Stomach (tissue), 9 donors: ENCODE results near the gene ITPR1. TPM values are rescaled to one million over a fixed set of nuclear protein-coding genes. Genes with fewer than 3 reads are reported as not detected.

Experiments used
- DNase-seq, 2 donors: peaks; one replicate each; pipeline versions ENCODE4 v3.0.0 to v3.0.0-alpha.2; 2013 to 2019
- H3K27ac ChIP-seq, 5 donors: fragments of 200-600 bp in 4 of 5; sonication (generic) in 4 of 5; one replicate each; pipeline ENCODE4 v1.5.1; 2013 to 2019; ENCODE audit warnings: mild to moderate bottlenecking in 1 of 5, moderate library complexity in 1 of 5
- H3K27me3 ChIP-seq, 3 donors: fragments of 200-600 bp; sonication (generic); one replicate each; pipeline ENCODE4 v1.5.1; 2017 to 2019; ENCODE audit warnings: mixed run types in 1 of 3
- H3K36me3 ChIP-seq, 4 donors: fragments of 200-600 bp; sonication (generic); 1 replicate in 3 of 4; 2 replicates in 1 of 4; pipeline ENCODE4 v1.5.1; 2016 to 2019
- H3K4me1 ChIP-seq, 4 donors: fragments of 200-600 bp; sonication (generic); one replicate each; pipeline ENCODE4 v1.5.1; 2016 to 2019
- H3K4me3 ChIP-seq, 4 donors: fragments of 200-600 bp; sonication (generic) in 3 of 4; one replicate each; pipeline ENCODE4 v1.5.1; 2016 to 2019; ENCODE audit warnings: mild to moderate bottlenecking in 1 of 4
- H3K9me3 ChIP-seq, 4 donors: fragments of 200-600 bp; sonication (generic); one replicate each; pipeline ENCODE4 v1.5.1; 2016 to 2019
- EP300 ChIP-seq: sonication (generic); formaldehyde crosslinking; IDR thresholded peaks from one replicate; pipeline ENCODE4 v1.6.1; 2017; ENCODE audit warnings: antibody characterized with exemption
- POLR2A ChIP-seq, 4 donors: fragments of 450-650 bp; IDR thresholded peaks; one replicate each; pipeline ENCODE4 v1.6.1; 2016; ENCODE audit warnings: antibody characterized with exemption in 4 of 4, control low read depth in 2 of 4, mild to moderate bottlenecking in 1 of 4, moderate library complexity in 1 of 4
- POLR2AphosphoS5 ChIP-seq, 3 donors: sonication (generic); formaldehyde crosslinking; IDR thresholded peaks; one replicate each; pipeline ENCODE4 v1.6.1; 2016; ENCODE audit warnings: antibody characterized with exemption in 3 of 3
- WGBS, 5 donors: extraction: QIAGEN DNeasy Blood & Tissue Kit in 3 of 5; methylation state at CpG; one replicate each; pipeline versions ENCODE4 v1.1.5 to v1.1.7; 2013 to 2018; 5-methylcytosine and 5-hydroxymethylcytosine counted together
- intact Hi-C: fragments of 100-400 bp; cut with DNase I; formaldehyde crosslinking; loops from one replicate; pipeline ENCODE4 v1.15.1; 2023; ENCODE audit warnings: low total_unique reads
- polyA plus RNA-seq, 3 donors: library from polyadenylated mRNA; stranded (reverse); fragments of 200-250 nt; gene quantifications; one replicate each; pipeline ENCODE4 v1.2.3, GENCODE V29; 2013
- total RNA-seq, 5 donors: library from RNA; depleted of rRNA; stranded (reverse); fragments of >200 nt; gene quantifications; one replicate each; pipeline versions ENCODE4 v1.1.0 to v1.2.3, GENCODE V29; 2014 to 2016
- TF ChIP-seq, protein P1 (sequence below), 7 experiments: fragments of 450-650 bp in 4 of 7; fragments of 200-600 bp in 3 of 7; sonication (generic) in 3 of 7; IDR thresholded peaks; one replicate each; pipeline ENCODE4 v1.5.1; 2016 to 2019; ENCODE audit warnings: antibody characterized with exemption in 7 of 7, control low read depth in 2 of 7, mild to moderate bottlenecking in 1 of 7
- donor health status: healthy with polysubstance abuse.
- donor health status: Bipolar disorder and iron deficiency.
- donor health status: healthy.

The ITPR1 gene
- total and polyA plus RNA-seq, 8 donors: 6.6 to 192 (median 32.9) TPM

DNA sequence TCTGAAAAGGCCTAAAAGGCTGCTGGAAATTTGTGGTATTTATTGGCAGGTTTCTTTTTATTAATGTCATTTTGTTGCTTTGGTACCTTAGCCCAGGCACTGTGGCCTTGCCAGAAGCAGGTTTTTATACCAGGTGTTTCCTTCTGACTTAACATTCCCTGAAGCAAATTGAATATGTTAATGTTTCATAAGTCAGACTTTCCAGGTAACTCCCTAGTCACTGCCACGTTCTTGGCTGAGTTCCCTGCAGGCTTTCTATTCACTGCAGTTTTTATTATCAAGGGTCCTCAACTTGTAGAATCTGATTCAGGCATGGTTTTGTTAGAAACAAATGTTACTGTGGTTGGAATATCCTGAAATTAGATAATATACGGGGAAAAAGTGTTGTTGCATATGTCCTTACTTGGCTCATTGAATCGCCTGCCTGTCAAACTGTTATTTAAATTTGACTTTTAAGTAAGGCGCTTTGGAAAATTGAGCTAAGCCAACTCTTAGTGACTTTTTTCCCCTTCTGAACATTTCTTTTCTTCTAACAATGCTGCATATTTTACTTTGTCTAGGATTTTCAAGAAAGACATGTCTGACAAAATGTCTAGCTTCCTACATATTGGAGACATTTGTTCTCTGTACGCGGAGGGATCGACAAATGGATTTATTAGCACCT is 22.9 kb downstream of the ITPR1 start:
- peak overlapping the region in 2 of 5 donors; percentile 7 for H3K27ac ChIP-seq
- TF ChIP-seq EP300 (no peak), POLR2AphosphoS5 (IDR thresholded peaks at IDR 0.05) (no peak), POLR2A (IDR thresholded peaks at IDR 0.05) (no peak)
- TF ChIP-seq, protein P1, sequence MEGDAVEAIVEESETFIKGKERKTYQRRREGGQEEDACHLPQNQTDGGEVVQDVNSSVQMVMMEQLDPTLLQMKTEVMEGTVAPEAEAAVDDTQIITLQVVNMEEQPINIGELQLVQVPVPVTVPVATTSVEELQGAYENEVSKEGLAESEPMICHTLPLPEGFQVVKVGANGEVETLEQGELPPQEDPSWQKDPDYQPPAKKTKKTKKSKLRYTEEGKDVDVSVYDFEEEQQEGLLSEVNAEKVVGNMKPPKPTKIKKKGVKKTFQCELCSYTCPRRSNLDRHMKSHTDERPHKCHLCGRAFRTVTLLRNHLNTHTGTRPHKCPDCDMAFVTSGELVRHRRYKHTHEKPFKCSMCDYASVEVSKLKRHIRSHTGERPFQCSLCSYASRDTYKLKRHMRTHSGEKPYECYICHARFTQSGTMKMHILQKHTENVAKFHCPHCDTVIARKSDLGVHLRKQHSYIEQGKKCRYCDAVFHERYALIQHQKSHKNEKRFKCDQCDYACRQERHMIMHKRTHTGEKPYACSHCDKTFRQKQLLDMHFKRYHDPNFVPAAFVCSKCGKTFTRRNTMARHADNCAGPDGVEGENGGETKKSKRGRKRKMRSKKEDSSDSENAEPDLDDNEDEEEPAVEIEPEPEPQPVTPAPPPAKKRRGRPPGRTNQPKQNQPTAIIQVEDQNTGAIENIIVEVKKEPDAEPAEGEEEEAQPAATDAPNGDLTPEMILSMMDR (IDR thresholded peaks at IDR 0.05): no peak
- no peaks in the 10 kb centered on the region for H3K27me3 ChIP-seq
- WGBS, 5 donors: 67 to 75% (median 73%) methylated on average over 7 of the region's 7 CpGs
- intact Hi-C loops: no loop called here
- peaks cover 0 to 9% (median 0%) of the 10 kb centered on the region in 4 donors for H3K36me3 ChIP-seq
- H3K9me3 ChIP-seq: no peaks in the 10 kb centered on the region
- H3K4me1 ChIP-seq: peaks cover 0 to 78% (median 43%) of the 10 kb centered on the region in 4 donors
- DNase-seq: peak in 1 of 2 donors; percentile 44
- no peak overlapping the region for H3K4me3 ChIP-seq

DNA sequence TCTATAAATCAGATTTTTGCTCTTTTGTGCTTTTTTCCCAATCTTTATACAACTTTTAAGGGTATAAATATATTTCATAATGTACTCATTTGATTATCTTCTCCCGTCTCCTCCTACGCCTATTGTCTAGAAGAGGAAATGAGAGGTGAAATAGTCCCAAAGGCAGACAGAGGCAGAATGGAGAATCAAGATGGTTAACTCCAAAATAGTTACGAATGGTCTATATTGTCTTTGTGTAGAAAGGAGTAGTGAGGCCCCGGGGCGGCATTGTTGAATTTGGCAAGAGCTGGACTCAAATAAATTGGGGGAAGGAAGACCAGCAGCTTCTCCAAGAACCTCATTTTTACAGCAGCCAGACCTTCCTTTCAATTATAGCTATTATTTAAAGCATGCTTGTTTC is 23.9 kb downstream of the ITPR1 start:
- TF ChIP-seq EP300 (no peak), POLR2AphosphoS5 (IDR thresholded peaks at IDR 0.05) (no peak), POLR2A (IDR thresholded peaks at IDR 0.05) (no peak)
- TF ChIP-seq, protein P1 (IDR thresholded peaks at IDR 0.05): no peak
- Histone ChIP-seq H3K9me3 (no peaks in the 10 kb centered on the region), H3K4me3 (no peak overlapping the region), H3K36me3 (peaks cover 0 to 16% (median 0%) of the 10 kb centered on the region in 4 donors), H3K27ac (no peak overlapping the region), H3K4me1 (peaks cover 0 to 75% (median 43%) of the 10 kb centered on the region in 4 donors), H3K27me3 (no peaks in the 10 kb centered on the region)
- intact Hi-C loops: no loop called here
- DNase-seq: no peak
- WGBS, 5 donors: 71 to 82% (median 78%) methylated on average over 5 of the region's 5 CpGs

DNA sequence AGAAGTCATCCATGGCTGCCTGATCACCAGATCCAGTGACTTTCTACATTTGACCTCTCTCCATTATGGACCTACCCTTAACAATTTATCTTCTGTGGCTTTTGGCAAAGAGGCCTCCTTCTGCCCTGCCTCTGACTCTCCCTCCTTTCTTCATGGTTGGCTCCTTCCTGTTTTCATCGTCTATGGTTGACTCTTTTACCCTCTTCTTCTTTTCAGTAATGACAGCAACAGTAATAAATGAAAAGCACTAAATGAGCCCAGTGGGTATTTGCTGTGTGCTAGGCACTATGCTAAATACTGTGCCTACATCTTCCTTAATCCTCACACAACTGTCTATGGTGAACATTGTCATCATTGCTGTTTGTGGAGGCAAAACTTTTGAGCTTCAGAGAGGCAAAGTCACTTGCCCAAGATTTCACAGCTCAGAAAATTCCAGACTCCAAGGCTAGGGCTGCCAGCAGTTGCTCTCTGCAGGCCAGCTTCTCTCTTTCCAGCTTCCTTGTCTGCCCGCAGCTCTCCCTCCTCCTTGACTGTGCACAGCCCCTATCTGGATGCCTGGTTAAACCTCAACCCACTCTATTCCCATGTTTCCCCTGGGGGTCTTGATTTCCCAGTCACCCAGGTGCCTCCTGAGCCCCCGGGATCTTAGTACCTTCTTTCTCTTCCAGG is 24.6 kb downstream of the ITPR1 start:
- no peaks in the 10 kb centered on the region for H3K9me3 ChIP-seq
- intact Hi-C loops: no loop called here
- H3K27me3 ChIP-seq: no peaks in the 10 kb centered on the region
- no peak for DNase-seq
- H3K36me3 ChIP-seq: peaks cover 0 to 16% (median 0%) of the 10 kb centered on the region in 4 donors
- H3K4me3 ChIP-seq: no peak overlapping the region
- WGBS, 5 donors: 27 to 40% (median 39%) methylated on average over 3 of the region's 3 CpGs
- H3K27ac ChIP-seq: peak overlapping the region in 2 of 5 donors; percentile 7 to 44
- peaks cover 0 to 68% (median 43%) of the 10 kb centered on the region in 4 donors for H3K4me1 ChIP-seq
- TF ChIP-seq POLR2A (IDR thresholded peaks at IDR 0.05): no peak

DNA sequence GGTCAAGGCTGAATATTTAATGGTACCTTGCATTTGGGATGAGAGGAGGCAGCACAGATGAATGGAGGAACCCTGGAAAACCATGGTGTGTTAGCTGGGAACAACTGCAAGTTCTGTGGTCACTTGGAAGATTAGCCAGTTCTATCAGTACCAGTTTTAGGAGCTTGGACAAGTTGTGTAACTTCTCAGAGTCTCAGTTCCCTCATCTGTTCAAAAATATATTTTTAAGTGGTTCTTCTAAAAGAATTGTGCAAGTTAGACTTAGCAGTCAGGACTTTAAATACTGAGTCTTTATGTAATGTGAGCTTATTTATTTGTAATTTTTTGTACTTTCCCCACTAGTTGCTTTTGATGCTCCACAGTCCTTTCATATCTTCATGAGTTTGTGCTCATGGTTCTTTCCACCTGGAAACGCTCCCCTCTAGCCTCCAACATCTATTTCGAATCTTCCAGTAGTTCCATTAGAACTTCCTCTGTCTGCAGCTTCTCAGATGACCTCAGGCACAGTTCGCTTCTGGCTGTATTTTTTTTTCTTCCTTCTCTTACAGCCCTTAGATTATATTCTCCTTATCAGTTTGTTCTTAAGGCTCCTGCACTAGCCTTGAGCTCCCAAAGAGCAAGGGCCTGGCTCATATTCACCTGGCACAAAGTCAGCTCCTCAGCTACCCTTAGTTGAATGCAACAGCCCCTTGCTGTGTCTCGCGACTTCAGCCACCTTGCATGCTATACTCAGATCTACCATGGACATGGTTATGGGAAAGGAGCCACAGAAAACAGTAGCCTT is 27.1 kb downstream of the ITPR1 start:
- TF ChIP-seq, protein P1 (IDR thresholded peaks at IDR 0.05): no peak
- TF ChIP-seq POLR2AphosphoS5 (IDR thresholded peaks at IDR 0.05) (no peak), POLR2A (IDR thresholded peaks at IDR 0.05) (no peak), EP300 (no peak)
- intact Hi-C loops: no loop called here
- Histone ChIP-seq H3K27ac (peak overlapping the region in 4 of 5 donors; percentile 32 to 53 (median 46)), H3K27me3 (no peaks in the 10 kb centered on the region), H3K4me1 (peaks cover 14 to 66% (median 49%) of the 10 kb centered on the region in 4 donors), H3K9me3 (no peaks in the 10 kb centered on the region), H3K36me3 (peaks cover 0 to 16% (median 0%) of the 10 kb centered on the region in 4 donors), H3K4me3 (no peak overlapping the region)
- WGBS, 5 donors: 28 to 48% (median 47%) methylated on average over 5 of the region's 5 CpGs
- DNase-seq: no peak
